DMS 273 treated with DMSO at 0.1 percent for 48 hours (cell line): Measurements from ENCODE around the gene TRIM46.
"Not testable (repeated sequence)": the region's sequence is repeated elsewhere in the genome, so short reads cannot be mapped to it uniquely, and the experiment has no call there.

Source experiments
- DNase-seq: peaks from one replicate; lab custom pipeline; 2025; lab: John Stamatoyannopoulos, UW

Gene TRIM46

DNA sequence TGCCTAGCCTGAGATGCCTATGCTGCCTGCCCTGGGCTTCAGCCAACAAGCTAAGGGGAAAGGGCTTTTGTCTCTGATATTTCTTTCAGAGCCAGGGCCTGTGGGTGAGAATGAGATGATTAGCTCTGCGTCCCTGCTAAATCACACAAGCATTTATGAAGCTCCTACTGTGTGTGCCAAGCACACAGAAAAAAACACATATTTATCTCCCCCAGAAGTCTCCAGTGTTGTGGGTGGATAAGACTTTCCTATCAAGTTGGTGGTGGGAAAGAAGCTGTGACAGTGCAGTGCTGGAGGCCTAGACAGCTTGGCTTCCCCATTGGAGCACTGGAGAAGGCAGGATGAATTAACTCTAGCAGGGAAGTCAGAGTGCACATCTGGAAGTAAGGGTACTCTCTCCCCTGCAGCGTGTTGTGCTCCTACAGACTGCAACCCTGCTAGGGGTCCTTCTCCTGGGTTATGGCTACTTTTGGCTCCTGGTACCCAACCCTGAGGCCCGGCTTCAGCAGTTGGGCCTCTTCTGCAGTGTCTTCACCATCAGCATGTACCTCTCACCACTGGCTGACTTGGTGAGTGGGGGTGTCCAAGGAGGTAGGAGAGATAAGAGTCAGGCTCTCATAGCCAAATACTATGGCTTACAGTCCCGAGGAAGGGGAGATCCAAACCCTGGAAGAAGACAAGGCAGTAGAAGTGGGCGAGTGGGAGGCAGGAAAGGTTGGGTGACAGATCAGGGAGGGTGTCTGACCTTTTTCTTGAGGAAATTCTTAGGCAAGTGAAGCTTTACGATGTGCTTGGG lies 36.3 kb upstream of the TRIM46 start:
- DNase-seq, result no peak

DNA sequence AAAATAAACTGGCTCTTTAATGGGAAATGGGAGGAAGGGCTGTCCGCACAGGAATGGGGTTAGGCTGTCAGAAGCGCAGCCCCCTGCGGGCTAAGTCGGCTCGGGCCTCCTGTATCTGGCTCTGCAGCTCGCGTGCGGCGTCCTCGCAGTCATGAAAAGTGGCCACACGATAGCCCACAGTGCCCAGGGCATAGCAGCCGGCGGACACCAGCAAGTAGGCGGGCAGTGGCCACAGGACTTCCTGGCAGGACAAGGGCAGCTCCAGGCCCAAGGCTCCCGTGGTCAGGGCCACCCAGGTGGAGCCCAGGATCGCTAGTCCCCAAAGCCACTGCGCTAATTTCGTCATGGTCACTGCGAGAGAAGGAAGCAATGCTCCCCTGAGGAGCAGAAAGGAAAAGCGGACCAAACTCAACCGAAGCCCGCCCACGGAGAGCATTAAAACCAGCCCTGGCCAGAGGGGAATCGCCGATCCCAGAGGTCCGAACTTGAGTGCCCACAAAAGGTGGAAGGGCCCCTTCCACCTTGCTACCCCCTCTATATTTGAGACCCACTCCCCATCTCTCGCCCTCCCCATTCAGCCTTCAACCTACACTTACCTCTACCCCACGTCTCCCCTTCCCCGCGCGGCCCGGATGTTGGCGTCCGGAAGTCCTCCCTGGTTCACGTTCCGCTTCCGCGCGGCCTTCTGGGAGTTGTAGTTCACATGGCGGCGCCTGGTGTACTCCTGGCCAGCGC lies 33.6 kb upstream of the TRIM46 start, which contains the start of gene DPM3:
TSS of gene DPM3 (minus strand) at position 637 of the 735 bp plus-strand sequence. CDS start at position 346, 291 bp downstream.
- DNase-seq, result peak; percentile 41

DNA sequence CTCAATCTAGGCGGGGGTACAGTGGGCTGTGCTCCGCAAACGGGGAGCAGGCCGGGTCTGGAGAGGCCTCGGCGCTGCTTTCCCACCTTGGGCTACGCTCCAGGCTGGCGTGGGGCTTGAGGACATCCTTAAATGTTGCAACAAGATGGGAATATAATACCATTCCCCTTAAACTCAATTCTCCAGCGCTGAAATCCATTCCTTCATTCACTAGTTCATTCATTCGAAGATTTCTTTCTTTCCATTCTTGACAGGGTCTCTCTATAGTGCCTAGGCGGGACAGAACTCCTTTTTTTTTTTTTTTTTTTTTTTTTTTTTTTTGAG lies 33.1 kb upstream of the TRIM46 start:
- no peak for DNase-seq

DNA sequence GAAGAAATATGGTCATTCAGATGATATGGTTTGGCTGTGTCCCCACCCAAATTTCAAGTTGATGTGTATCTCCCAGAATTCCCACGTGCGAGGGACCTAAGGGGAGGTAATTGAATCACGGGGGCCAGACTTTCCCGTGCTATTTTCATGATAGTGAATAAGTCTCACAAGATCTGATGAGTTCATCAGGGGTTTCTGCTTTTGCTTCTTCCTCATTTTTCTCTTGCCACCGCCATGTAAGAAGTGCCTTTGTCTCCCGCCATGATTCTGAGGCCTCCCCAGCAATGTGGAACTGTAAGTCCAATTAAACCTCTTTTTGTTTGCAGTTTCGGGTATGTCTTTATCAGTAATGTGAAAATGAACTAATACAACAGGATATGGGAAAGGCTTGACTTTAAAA lies 31.9 kb upstream of the TRIM46 start:
- no peak for DNase-seq

DNA sequence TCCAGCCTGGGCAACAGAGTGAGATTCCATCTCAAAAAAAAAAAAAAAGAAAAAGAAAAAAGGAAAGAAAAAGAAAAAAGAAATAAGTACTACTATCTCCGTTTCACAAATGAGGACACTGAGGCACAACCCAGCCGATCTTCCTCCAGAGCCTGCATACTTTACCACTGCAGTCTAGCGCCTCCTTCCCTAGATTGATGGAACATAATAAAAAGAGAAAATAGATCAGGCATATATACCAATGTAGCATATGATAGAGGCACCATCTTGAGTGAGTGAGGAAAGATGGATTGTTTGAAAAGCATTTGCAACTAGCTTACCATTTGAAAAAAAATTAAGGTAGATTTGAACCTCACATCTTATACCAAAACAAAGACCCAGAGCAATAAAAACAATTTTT lies 28.2 kb upstream of the TRIM46 start:
- DNase-seq, result no peak

DNA sequence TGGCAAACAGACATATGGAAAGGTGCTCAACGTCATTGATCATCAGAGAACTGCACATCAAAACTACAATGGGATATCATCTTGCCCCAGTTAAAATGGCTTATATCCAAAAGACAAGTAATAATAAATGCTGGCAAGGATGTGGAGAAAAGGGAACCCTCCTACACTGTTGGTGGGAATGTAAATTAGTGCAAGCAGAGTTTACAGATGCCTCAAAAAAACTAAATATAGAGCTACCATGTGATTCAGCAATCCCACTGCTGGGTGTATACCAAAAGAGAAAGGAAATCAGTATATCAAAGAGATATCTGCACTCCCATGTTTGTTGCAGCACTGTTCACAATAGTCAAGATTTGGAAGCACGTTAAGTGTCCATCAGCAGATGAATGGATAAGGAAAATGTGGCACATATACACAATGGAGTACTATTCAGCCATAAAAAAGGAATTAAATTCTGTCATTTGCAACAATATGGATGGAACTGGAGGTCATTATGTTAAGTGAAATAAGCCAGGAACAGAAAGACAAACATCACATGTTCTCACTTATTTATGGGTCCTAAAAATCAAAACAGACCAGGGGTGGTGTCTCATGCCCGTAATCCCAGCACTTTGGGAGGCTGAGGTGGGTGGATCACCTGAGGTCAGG lies 17.5 kb upstream of the TRIM46 start:
- not testable (repeated sequence) for DNase-seq

DNA sequence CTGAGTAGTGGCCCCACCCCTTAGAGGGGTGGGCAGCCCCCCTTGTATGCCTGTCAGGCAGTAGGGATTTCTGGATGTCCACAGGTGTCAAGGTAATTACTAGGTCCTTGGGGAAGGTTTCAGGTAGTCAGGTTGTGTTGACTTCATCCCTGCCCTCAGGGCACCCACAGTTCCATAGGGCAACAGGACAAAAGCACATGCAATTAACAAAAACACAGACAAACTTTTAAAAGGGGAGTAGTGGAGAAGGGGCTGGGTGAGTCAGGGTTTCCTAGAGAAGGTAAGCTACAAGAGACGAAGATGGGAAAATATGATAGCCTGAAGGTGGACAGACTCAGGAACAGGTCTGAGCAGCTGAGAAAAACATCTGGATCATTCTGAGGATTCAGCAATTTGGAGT lies 14.7 kb upstream of the TRIM46 start:
- no peak for DNase-seq

DNA sequence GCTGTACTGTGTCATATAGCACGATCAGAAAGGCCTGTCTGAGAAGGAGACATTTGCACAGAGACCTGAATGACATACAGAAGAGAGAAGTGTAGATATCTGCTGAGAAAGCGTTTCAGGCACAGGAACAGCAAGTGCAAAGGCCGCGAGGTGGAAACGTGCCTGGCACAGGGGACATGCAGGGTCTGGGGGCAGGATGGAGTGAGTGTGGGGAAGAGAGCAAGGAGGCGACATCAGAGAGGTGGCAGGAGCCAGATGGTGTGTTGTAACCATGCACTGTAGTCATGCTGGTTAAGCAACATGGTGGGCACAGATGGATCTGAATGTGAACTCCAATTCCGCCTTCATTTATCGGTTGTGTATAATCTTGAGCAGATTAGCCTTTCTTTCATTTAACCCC lies 13.5 kb upstream of the TRIM46 start:
- no peak for DNase-seq

DNA sequence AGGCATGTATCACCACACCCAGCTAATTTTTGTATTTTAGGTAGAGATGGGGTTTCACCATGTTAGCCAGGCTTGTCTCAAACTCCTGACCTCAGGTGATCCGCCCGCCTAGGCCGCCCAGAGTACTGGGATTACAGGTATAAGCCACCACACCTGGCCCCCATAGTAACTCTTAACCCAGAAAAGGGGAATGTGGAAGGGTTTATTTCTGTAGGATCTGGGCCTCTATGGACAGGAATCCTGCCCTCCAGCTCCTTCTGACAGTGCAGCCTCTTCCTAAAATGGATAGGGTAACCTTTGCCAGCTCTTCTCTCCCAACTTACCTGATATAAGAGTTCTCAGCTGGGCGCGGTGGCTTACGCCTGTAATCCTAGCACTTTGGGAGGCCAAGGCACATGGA lies 11.0 kb upstream of the TRIM46 start:
- not testable (repeated sequence) for DNase-seq

DNA sequence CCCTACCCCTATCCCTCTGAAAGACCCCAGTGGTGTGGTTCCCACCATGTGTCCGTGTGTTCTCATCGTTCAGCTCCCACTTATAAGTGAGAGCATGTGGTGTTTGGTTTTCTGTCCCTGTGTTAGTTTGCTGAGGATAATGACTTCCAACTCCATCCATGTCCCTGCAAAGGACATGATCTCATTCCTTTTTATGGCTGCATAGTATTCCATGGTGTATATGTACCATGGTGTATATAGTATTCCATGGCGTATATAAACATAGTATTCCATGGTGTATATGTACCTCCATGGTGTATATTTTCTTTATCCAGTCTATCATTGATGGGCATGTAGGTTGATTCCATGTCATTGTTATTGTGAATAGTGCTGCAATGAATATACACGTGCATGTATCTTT lies 9.9 kb upstream of the TRIM46 start:
- not testable (repeated sequence) for DNase-seq

DNA sequence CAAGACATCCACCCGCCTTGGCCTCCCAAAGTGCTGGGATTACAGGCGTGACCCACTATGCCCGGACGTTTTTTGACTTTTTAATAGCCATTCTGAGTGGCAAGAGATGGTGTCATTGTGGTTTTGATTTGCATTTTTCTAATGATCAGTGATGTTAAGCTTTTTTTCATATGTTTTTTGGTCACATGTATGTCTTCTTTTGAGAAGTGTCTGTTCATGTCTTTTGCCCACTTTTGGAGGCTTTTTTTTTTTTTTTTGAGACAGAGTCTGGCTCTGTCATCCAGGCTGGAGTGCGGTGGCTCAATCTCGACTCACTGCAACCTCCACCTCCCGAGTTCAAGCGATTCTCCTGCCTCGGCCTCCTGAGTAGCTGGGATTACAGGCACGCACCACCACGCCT lies 9.0 kb upstream of the TRIM46 start:
- not testable (repeated sequence) for DNase-seq

DNA sequence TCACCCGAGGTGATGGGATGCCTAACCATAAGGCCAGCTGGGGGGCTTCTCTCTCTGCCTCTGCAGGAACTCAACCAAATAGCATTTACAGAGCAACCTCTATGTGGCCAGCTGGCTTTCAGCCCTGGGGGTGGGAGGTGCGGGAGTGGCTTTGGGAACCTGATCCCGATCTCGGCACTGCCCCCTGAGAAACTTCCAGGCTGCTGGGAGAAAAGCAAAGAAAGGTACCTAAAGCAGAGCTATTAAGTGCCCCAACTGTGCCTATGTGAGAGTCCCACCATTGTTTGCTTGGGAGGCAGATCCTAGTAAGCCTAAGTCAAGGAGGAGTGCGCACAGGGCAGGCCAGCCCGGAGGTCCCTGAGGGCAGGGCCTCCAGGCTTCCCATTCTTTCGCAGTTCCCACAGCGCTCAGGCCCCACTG lies 7.6 kb upstream of the TRIM46 start:
- no peak for DNase-seq

DNA sequence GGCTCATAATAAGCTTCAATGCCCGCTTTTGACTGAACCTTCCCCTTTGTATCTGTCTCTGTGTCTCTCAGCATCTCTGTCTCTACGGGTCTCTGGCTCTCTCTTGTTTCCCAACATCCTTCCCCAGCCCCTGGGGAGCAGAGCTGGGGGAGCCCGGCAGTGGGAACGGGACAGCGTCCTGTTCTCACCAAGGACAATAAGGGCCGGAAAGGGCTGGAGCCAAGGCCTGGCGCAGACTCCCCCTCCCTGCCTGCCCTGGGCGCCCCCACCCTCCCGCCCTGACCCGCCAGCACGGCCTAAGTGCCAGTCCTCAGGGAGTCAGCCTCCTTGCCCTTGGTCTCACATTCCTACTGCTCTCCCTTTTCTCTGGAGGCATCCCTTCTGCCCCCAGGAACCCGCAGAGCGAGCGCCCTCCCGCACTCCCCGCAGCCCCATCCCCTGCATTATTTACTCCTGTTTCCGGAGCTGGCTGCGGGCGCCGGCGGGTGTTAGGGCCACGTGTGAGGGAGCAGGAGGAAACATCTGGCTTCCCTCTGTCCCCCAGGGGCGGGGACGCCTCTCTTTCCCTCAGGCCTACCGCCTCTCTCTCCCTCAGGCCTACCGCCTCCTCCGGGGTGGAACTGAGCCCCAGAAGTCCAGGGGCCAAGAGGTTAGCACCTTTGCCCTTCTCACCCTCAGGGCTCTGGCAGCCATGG lies 7.0 kb upstream of the TRIM46 start:
- no peak for DNase-seq

DNA sequence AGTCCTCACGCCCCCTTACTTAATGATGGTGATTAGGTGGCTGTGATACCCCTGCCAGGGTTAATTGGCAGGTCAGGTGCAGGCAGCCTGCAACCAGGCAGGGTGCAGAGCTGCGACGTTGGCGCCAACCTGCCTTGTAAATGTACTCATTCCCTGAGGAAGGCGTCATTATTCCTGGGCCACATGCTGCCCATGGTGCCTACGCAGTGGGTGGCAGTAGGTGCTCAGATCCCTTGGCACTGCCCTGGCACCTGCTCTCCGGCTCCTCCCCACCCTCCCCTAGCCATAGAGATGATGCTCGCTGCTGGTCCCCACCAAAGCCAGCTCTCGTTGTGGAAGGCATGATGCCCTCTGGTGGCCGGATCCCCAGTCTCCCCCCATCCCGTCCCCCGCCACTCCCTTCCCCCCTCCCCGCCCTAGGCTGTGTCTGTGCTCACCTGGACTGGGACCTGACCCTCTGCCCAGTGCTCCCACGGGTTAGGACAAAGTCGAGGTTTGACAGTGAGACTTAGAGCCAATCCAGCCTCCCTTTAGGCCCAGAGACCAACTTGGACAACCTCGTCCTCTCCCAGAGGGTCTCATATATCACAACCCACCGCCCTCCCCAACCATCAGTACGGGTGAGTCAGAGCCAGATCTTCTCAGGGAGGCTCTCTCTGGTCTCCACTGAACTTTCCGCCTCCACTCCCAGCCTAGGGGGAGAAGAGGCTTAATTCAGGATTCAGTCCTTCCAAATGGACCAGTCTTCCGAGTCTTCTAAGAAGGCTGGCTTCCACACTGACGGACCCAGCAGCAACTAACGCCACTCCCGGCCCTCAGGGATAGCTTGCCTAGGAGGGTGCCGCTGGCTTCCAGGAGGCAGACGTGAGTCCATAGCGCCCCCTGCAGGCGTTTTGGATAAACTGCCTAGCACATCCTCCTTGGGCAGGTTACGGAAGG lies 6.2 kb upstream of the TRIM46 start:
- DNase-seq, result peak; percentile 61

DNA sequence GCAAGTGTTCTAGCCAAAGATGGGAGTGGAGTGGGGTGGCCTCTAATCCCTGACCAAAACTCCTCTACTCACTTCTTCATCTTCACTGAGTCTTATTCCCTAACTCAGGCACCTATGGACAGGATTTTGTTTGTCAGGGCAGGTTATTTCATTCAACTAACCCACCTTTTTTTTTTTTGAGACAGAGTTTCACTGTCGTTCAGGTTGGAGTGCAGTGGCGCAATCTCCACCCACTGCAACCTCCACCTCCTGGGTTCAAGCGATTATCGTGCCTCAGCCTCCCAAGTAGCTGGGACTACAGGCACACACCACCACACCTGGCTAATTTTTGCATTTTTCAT lies 5.6 kb upstream of the TRIM46 start:
- not testable (repeated sequence) for DNase-seq

DNA sequence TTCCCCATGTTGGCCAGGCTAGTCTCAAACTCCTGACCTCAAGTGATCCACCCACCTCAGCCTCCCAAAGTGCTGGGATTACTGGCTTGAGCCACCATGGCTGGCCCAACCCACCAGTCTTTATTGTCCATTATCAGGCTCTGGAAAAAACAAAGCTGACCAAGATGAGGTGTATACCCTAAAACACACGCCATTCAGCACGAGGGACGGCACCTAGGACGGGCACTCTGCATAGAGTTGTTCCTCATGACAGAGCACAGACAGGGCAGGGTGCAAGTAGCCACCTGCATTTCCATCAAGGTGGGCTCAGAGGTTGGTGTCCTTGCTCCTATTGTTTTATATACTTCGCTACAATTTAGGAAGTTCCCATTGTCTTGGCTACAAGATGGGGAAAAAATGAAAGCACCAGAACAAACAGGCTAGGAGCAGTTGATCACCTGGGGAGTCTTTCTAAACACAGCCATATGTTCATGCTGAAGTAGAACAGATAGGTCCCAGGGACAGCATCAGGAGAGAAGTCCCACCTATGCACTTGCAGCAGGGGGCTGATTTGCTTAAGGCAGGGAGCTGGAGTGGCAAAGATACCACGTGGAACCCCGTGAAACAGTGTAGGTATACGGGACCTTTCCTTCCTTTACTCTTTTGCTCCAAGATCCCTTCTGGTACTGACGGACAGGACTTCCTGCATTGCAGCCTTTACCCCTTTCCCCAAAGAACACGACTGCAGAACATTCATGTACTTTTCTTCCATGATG lies 5.0 kb upstream of the TRIM46 start:
- no peak for DNase-seq

DNA sequence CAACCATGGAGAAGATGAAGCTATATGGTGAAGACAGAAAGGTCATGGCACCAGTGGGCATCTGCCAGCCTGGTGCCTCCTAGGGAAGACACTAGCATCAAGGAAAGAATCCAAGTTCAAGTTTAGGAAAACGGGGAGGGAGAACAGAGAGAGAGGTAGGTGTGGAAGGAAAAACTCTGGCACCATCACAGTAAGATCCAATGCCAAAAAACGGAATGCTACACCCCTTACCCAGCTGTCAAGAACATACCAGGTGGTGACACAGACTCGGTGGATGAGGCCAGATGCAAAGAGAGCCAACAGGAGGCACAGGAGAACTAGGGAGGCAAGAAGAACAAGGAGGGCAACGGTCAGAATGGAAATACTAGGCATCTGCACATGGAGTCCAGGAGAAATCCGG lies 4.1 kb upstream of the TRIM46 start:
- DNase-seq, result no peak

DNA sequence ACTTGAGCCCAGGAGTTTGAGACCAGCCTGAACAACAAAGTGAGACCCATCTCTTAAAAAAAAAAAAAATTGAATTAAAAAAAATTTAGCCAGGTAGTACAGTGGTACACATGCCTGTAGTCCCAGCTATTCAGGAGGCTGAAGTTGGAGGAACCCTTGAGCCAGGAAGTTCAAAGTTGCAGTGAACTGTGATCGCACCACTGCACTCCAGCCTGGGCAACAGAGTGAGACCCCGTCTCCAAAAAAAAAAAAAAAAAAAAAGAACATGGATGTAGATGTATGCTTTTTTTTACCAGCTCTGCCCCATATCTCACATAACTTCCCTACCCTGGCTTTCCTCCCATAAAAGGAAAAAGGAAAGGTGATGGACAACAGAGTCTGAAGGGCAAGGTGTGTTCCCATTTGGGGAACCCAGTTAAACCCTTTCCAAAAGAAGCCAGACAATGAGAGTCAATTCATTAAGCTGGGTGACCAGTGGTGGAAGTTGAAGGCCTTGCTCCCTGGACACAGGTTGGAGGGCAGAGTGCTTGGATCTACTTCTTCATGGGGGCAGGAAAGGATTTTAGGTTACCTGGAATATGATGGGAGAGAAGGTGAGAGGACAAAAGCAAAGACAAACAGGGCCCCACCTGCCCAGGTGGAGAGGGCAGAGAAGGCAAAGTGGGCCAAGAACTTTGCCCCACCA lies 3.4 kb upstream of the TRIM46 start:
- DNase-seq, result no peak

DNA sequence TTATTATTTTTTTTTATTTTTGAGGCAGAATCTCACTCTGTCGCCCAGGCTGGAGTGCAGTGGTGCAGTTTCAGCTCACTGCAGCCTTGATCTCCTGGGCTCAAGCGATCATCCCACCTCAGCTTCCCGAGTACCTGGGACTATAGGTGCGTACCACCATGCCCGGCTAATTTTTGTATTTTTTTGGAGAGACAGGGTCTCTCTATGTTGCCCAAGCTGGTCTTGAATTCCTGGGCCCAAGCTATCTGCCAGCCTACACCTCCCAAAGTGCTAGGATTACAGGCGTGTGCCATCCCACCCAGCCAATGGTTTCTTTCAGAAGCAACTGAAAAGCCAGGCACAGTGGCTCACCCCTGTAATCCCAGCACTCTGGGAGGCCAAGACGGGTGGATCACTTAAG lies 2.8 kb upstream of the TRIM46 start:
- DNase-seq, result no peak
